Stimulated activated CD4-positive, alpha-beta T cell treated with anti-CD3 and anti-CD28 coated beads, TNF-alpha, amount 100 ng/mL, for 4 hours (primary cell): ENCODE measurements around the gene WIPF3.

Experiments
- DNase-seq, 3 experiments: peaks; one replicate each; pipeline ENCODE4 v3.0.0-alpha.2; 2020; ENCODE audit warnings: low read depth in 3 of 3

Gene WIPF3

GRCh38 chr7:29847916-29848315, 41.6 kb downstream of the WIPF3 start:
- no peak for DNase-seq

- DNase-seq, result no peak
Measured at GRCh38 chr7:29848941-29849340, 42.6 kb downstream of the WIPF3 start.

GRCh38 chr7:29851487-29851886, 45.2 kb downstream of the WIPF3 start:
- DNase-seq, result no peak

- DNase-seq, result no peak
Measured at GRCh38 chr7:29852457-29852856, 46.1 kb downstream of the WIPF3 start.

- no peak for DNase-seq
Measured at GRCh38 chr7:29853072-29853471, 46.8 kb downstream of the WIPF3 start.

GRCh38 chr7:29853789-29854188, 47.5 kb downstream of the WIPF3 start:
- no peak for DNase-seq

GRCh38 chr7:29854257-29854938, 48.1 kb downstream of the WIPF3 start:
- no peak for DNase-seq

- no peak for DNase-seq
Measured at GRCh38 chr7:29857654-29858053, 51.3 kb downstream of the WIPF3 start.

- DNase-seq, result no peak
Measured at GRCh38 chr7:29858191-29858951, 52.1 kb downstream of the WIPF3 start.

- no peak for DNase-seq
Measured at GRCh38 chr7:29859104-29859503, 52.8 kb downstream of the WIPF3 start.

GRCh38 chr7:29859524-29860185, 53.3 kb downstream of the WIPF3 start:
- no peak for DNase-seq

GRCh38 chr7:29860186-29860585, 53.9 kb downstream of the WIPF3 start:
- DNase-seq, result no peak

- no peak for DNase-seq
Measured at GRCh38 chr7:29861884-29862283, 55.6 kb downstream of the WIPF3 start.

GRCh38 chr7:29864656-29865055, 58.3 kb downstream of the WIPF3 start:
- DNase-seq, result no peak

- no peak for DNase-seq
Measured at GRCh38 chr7:29865526-29865925, 59.2 kb downstream of the WIPF3 start.

- DNase-seq, result no peak
Measured at GRCh38 chr7:29866490-29866930, 60.2 kb downstream of the WIPF3 start.

GRCh38 chr7:29871787-29872398, 65.6 kb downstream of the WIPF3 start:
- no peak for DNase-seq

- DNase-seq, result no peak
Measured at GRCh38 chr7:29873644-29874294, 67.5 kb downstream of the WIPF3 start.

GRCh38 chr7:29875741-29876140, 69.4 kb downstream of the WIPF3 start:
- DNase-seq, result no peak

GRCh38 chr7:29877196-29877595, 70.9 kb downstream of the WIPF3 start:
- DNase-seq, result no peak

- DNase-seq, result no peak
Measured at GRCh38 chr7:29878081-29878688, 71.9 kb downstream of the WIPF3 start.
